Measurements from ENCODE around the gene TWNK. TPM values are rescaled to one million over a fixed set of nuclear protein-coding genes. Genes with fewer than 3 reads are reported as not detected.
A peak's percentile ranks its signal among the peaks of the same experiment; 100 is the strongest.

TWNK gene
- total RNA-seq, 1 donor, result 3.3 TPM

GRCh38 chr10:100998183-100998990 is 11.0 kb downstream of the TWNK start:
- Histone ChIP-seq H3K36me3 (ENCODE audit: insufficient read depth, low read length) (peaks cover 15% of the 10 kb centered on the region), H3K9me3 (ENCODE audit: low read depth, low read length) (no peaks in the 10 kb centered on the region), H3K4me2 (ENCODE audit: insufficient read depth, low read length) (peak overlapping the region; percentile 99), H3K4me1 (ENCODE audit: insufficient read depth, low read length) (peaks cover 38% of the 10 kb centered on the region), H3K27ac (ENCODE audit: low read depth, low read length) (peak overlapping the region; percentile 99), H4K20me1 (ENCODE audit: insufficient read depth, low read length) (peaks cover 20% of the 10 kb centered on the region), H3K4me3 (ENCODE audit: insufficient read depth, low read length) (peak overlapping the region; percentile 88), H3K79me2 (ENCODE audit: insufficient read depth, low read length) (peaks cover 37% of the 10 kb centered on the region), H2AFZ (ENCODE audit: low read length) (peak overlapping the region; percentile 85), H3K27me3 (ENCODE audit: insufficient read depth, low read length) (no peaks in the 10 kb centered on the region)
- DNase-seq (ENCODE audit: insufficient read length, low spot score, missing footprints), result peak; percentile 100
- no peak for TF ChIP-seq CTCF (IDR thresholded peaks at IDR 0.05; ENCODE audit: extremely low read depth, low read depth, low read length)

- TF ChIP-seq CTCF (IDR thresholded peaks at IDR 0.05; ENCODE audit: extremely low read depth, low read depth, low read length), result peak; percentile 64
- H3K27ac ChIP-seq (ENCODE audit: low read depth, low read length), result peak overlapping the region; percentile 99
- peaks cover 44% of the 10 kb centered on the region for H3K79me2 ChIP-seq (ENCODE audit: insufficient read depth, low read length)
- H3K4me1 ChIP-seq (ENCODE audit: insufficient read depth, low read length), result peaks cover 38% of the 10 kb centered on the region
- no peaks in the 10 kb centered on the region for H3K27me3 ChIP-seq (ENCODE audit: insufficient read depth, low read length)
- H4K20me1 ChIP-seq (ENCODE audit: insufficient read depth, low read length), result peaks cover 27% of the 10 kb centered on the region
- no peaks in the 10 kb centered on the region for H3K9me3 ChIP-seq (ENCODE audit: low read depth, low read length)
- H3K4me3 ChIP-seq (ENCODE audit: insufficient read depth, low read length), result peak overlapping the region; percentile 88
- H3K36me3 ChIP-seq (ENCODE audit: insufficient read depth, low read length), result peaks cover 21% of the 10 kb centered on the region
- peak overlapping the region; percentile 80 for H2AFZ ChIP-seq (ENCODE audit: low read length)
- DNase-seq (ENCODE audit: insufficient read length, low spot score, missing footprints), result peak; percentile 99
- peak overlapping the region; percentile 99 for H3K4me2 ChIP-seq (ENCODE audit: insufficient read depth, low read length)
Measured at GRCh38 chr10:100998991-100999741, 11.8 kb downstream of the TWNK start.

- Histone ChIP-seq H4K20me1 (ENCODE audit: insufficient read depth, low read length) (peaks cover 30% of the 10 kb centered on the region), H3K9me3 (ENCODE audit: low read depth, low read length) (no peaks in the 10 kb centered on the region), H3K4me1 (ENCODE audit: insufficient read depth, low read length) (peaks cover 38% of the 10 kb centered on the region), H3K4me3 (ENCODE audit: insufficient read depth, low read length) (peak within 1 kb of the TSS; percentile 88), H3K27ac (ENCODE audit: low read depth, low read length) (peak within 1 kb of the TSS; percentile 99), H3K79me2 (ENCODE audit: insufficient read depth, low read length) (peaks cover 49% of the 10 kb centered on the region), H2AFZ (ENCODE audit: low read length) (peak within 1 kb of the TSS; percentile 80), H3K4me2 (ENCODE audit: insufficient read depth, low read length) (peak within 1 kb of the TSS; percentile 99), H3K36me3 (ENCODE audit: insufficient read depth, low read length) (peaks cover 23% of the 10 kb centered on the region), H3K27me3 (ENCODE audit: insufficient read depth, low read length) (no peaks in the 10 kb centered on the region)
- TF ChIP-seq CTCF (IDR thresholded peaks at IDR 0.05; ENCODE audit: extremely low read depth, low read depth, low read length), result no peak
- no peak for DNase-seq (ENCODE audit: insufficient read length, low spot score, missing footprints)
Measured at GRCh38 chr10:100999742-101000126, 12.4 kb downstream of the TWNK start, which contains the start of gene LZTS2. Gene LZTS2, plus strand, starts transcription at chr10:100999808. Its CDS starts 2,731 bp downstream, at chr10:101002539.

All from osteoblast (primary cell).